GM19452 (cell line): ENCODE data around the gene PAOX.
"Not testable (repeated sequence)": the region's sequence is repeated elsewhere in the genome, so short reads cannot be mapped to it uniquely, and the experiment has no call there.

Experiments
- ATAC-seq: cut with Tn5 transposase; IDR thresholded peaks from one replicate; pipeline ENCODE4 v1.9.1; 2021; ENCODE audit not compliant: unreplicated experiment

Gene PAOX

GRCh38 chr10:133403359-133403758, 24.3 kb downstream of the PAOX start:
- ATAC-seq = no peak

- no peak for ATAC-seq
These were observed 24.7 kb downstream of the PAOX start for GRCh38 chr10:133403784-133404183.

- ATAC-seq = no peak
These were observed 26.2 kb downstream of the PAOX start for GRCh38 chr10:133405272-133405671.

GRCh38 chr10:133405844-133406527, 26.9 kb downstream of the PAOX start:
- ATAC-seq = peak; percentile 66

- ATAC-seq = no peak
These were observed 32.7 kb downstream of the PAOX start for GRCh38 chr10:133411523-133412380.

GRCh38 chr10:133412381-133412711, 33.3 kb downstream of the PAOX start:
- no peak for ATAC-seq

- not testable (repeated sequence) for ATAC-seq
These were observed 35.3 kb downstream of the PAOX start for GRCh38 chr10:133414401-133414800.

- no peak for ATAC-seq
These were observed 36.7 kb downstream of the PAOX start for GRCh38 chr10:133415752-133416151.

GRCh38 chr10:133418289-133418993, 39.4 kb downstream of the PAOX start:
- ATAC-seq = no peak

- ATAC-seq = no peak
These were observed 40.3 kb downstream of the PAOX start for GRCh38 chr10:133419211-133419950.

GRCh38 chr10:133420028-133420427, 41.0 kb downstream of the PAOX start:
- ATAC-seq = no peak

GRCh38 chr10:133420579-133420978, 41.5 kb downstream of the PAOX start:
- ATAC-seq = no peak

GRCh38 chr10:133421336-133422222, 42.5 kb downstream of the PAOX start:
- ATAC-seq = no peak

GRCh38 chr10:133422223-133422806, 43.3 kb downstream of the PAOX start:
- no peak for ATAC-seq

GRCh38 chr10:133422807-133423771, 44.0 kb downstream of the PAOX start:
- no peak for ATAC-seq

- ATAC-seq = not testable (repeated sequence)
These were observed 45.0 kb downstream of the PAOX start for GRCh38 chr10:133424102-133424501.

- ATAC-seq = not testable (repeated sequence)
These were observed 45.5 kb downstream of the PAOX start, which contains the start of gene SPRN for GRCh38 chr10:133424601-133425000. Gene SPRN (minus strand): TSS chr10:133424625. CDS start chr10:133423681, 944 bp downstream.

- not testable (repeated sequence) for ATAC-seq
These were observed 50.5 kb downstream of the PAOX start for GRCh38 chr10:133429571-133429970.
